GM23248 (cell line): Measurements from ENCODE around the gene EHBP1. TPM values are rescaled to one million over a fixed set of nuclear protein-coding genes. Genes with fewer than 3 reads are reported as not detected.

ENCODE experiments used
- DNase-seq: peaks from one replicate; pipeline ENCODE4 v3.0.0-alpha.2; 2015
- H2AFZ ChIP-seq: fragments of 200-600 bp; sonication (generic); 2 replicates; pipeline ENCODE4 v1.6.1; 2016; ENCODE audit warnings: antibody characterized with exemption
- H3F3A ChIP-seq: fragments of 200-600 bp; sonication (generic); 2 replicates; pipeline ENCODE4 v1.6.1; 2016; ENCODE audit warnings: mild to moderate bottlenecking, antibody characterized with exemption, mixed run types; ENCODE audit not compliant: insufficient read depth
- H3K27ac ChIP-seq: fragments of 200-600 bp; sonication (generic); 2 replicates; pipeline ENCODE4 v1.5.1; 2016; ENCODE audit warnings: mild to moderate bottlenecking
- H3K27me3 ChIP-seq: fragments of 200-600 bp; sonication (generic); replicated peaks from 2 replicates; pipeline ENCODE4 v1.6.1; 2016; ENCODE audit warnings: mild to moderate bottlenecking; ENCODE audit not compliant: insufficient read depth
- H3K36me3 ChIP-seq: fragments of 200-600 bp; sonication (generic); 2 replicates; pipeline ENCODE4 v1.6.1; 2016; ENCODE audit warnings: low read depth, mild to moderate bottlenecking
- H3K4me1 ChIP-seq: fragments of 200-600 bp; sonication (generic); 2 replicates; pipeline ENCODE4 v1.6.1; 2016; ENCODE audit warnings: mild to moderate bottlenecking; ENCODE audit not compliant: insufficient read depth
- H3K4me2 ChIP-seq: fragments of 200-600 bp; sonication (generic); one replicate; pipeline ENCODE4 v1.6.1; 2016; ENCODE audit warnings: mild to moderate bottlenecking; ENCODE audit not compliant: unreplicated experiment
- H3K4me3 ChIP-seq: fragments of 200-600 bp; sonication (generic); 2 replicates; pipeline ENCODE4 v1.5.1; 2016; ENCODE audit warnings: mild to moderate bottlenecking
- H3K79me2 ChIP-seq: fragments of 200-600 bp; sonication (generic); 2 replicates; pipeline ENCODE4 v1.6.1; 2016; ENCODE audit warnings: mild to moderate bottlenecking; ENCODE audit not compliant: insufficient read depth
- H3K9ac ChIP-seq: fragments of 200-600 bp; sonication (generic); 2 replicates; pipeline ENCODE4 v1.6.1; 2016; ENCODE audit warnings: mild to moderate bottlenecking
- H3K9me2 ChIP-seq: fragments of 200-600 bp; sonication (generic); 2 replicates; pipeline ENCODE4 v1.6.1; 2016; ENCODE audit warnings: mixed run types, mild to moderate bottlenecking, moderate library complexity; ENCODE audit not compliant: insufficient read depth
- H3K9me3 ChIP-seq: fragments of 200-600 bp; sonication (generic); one replicate; pipeline ENCODE4 v1.6.1; 2017; ENCODE audit warnings: low read depth
- H4K20me1 ChIP-seq: fragments of 200-600 bp; sonication (generic); 2 replicates; pipeline ENCODE4 v1.6.0; 2016; ENCODE audit not compliant: insufficient read depth
- EZH2 ChIP-seq: fragments of 200-600 bp; sonication (generic); IDR thresholded peaks from 2 replicates; pipeline ENCODE4 v1.6.1; 2018; ENCODE audit warnings: antibody characterized with exemption, mild to moderate bottlenecking; ENCODE audit not compliant: insufficient read depth, poor library complexity, severe bottlenecking
- EZH2phosphoT487 ChIP-seq: fragments of 200-600 bp; sonication (generic); IDR thresholded peaks from 2 replicates; pipeline ENCODE4 v1.6.1; 2018; ENCODE audit warnings: antibody characterized with exemption, moderate library complexity, mild to moderate bottlenecking, low read depth; ENCODE audit not compliant: insufficient read depth
- WGBS, 2 experiments: methylation state at CpG; one replicate each; pipeline ENCODE4 v1.1.6; 2015 to 2017; ENCODE audit warnings: low lambda C conversion rate in 2 of 2, low coverage in 1 of 2; ENCODE audit errors: missing lambda C conversion rate in 2 of 2; 5-methylcytosine and 5-hydroxymethylcytosine counted together
- in situ Hi-C: fragments of 300-500 bp; cut with MboI; formaldehyde crosslinking; loops from 2 replicates; pipeline ENCODE4 v1.15.0; 2020
- polyA plus RNA-seq: library from polyadenylated mRNA; unstranded; fragments of >200 nt; fragmentation: Nextera tagmentation; extraction: Ambion mirVana; gene quantifications from 2 replicates; pipeline ENCODE4 v1.2.1, GENCODE V29; 2016
- total RNA-seq: library from RNA; depleted of rRNA; stranded (reverse); fragments of >200 nt; shearing (Covaris generic); gene quantifications from 2 replicates; pipeline ENCODE4 v1.2.3, GENCODE V29; 2014

The EHBP1 gene
- total and polyA plus RNA-seq, 2 experiments from 2014 or later = 41.3 to 56.8 TPM

DNA sequence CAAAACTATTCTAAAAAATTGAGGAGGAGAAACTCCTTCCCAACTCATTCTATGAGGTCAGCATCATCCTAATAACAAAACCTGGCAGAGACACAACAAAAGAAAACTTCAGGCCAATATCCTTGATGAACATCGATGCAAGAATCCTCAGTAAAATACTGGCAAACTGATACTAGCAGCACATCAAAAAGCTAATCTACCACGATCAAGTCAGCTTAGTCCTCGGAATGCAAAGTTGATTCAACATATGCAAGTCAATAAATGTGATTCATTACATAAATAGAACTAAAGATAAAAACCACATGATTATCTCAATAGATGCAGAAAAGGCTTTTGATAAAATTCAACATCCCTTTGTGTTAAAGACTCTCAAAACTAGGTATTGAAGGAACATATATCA is 63.1 kb downstream of the EHBP1 start:
- H3K36me3 ChIP-seq = 0 out of 2 replicates have a peak, but pooled peaks cover 8% of the 10 kb centered on the region
- no peaks in the 10 kb centered on the region; the same call in 1 of the 2 replicates for H4K20me1 ChIP-seq
- H3K79me2 ChIP-seq = peaks cover 93% of the 10 kb centered on the region
- H3K27me3 ChIP-seq = no peaks in the 10 kb centered on the region
- H3K4me2 ChIP-seq = no peak overlapping the region
- no peak for TF ChIP-seq EZH2
- no peak overlapping the region for H3K4me3 ChIP-seq
- H2AFZ ChIP-seq = no peak overlapping the region
- peaks cover 20% of the 10 kb centered on the region; the same call in 1 of the 2 replicates for H3F3A ChIP-seq
- WGBS, 2 experiments = 37 to 40% methylated on average over 3 of the region's 3 CpGs
- H3K27ac ChIP-seq = 0 out of 2 replicates have a peak overlapping the region, but pooled peaks have one; percentile 2
- H3K4me1 ChIP-seq = peaks cover 24% of the 10 kb centered on the region
- H3K9me2 ChIP-seq = no peaks in the 10 kb centered on the region
- peak; percentile 37 for DNase-seq
- no peak overlapping the region for H3K9ac ChIP-seq
- in situ Hi-C loops = no loop called here
- H3K9me3 ChIP-seq = no peaks in the 10 kb centered on the region

DNA sequence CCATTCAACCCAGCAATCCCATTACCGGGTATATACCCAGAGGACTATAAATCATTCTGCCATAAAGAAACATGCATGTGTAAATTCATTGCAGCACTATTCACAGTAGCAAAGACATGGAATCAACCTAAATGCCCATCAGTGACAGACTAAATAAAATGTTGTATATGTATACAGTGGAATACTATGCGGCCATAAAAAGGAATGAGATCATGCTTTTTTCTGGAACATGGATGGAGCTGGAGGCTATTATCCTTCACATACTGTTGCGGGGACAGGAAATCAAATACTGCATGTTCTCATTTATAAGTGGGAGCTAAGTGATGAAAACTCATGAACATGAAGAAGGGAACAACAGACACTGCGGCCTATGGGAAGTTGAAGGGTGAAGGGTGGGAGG is 65.1 kb downstream of the EHBP1 start:
- H3K79me2 ChIP-seq = peaks cover 78% of the 10 kb centered on the region
- H3K36me3 ChIP-seq = 0 out of 2 replicates have a peak, but pooled peaks cover 8% of the 10 kb centered on the region
- peaks cover 37% of the 10 kb centered on the region for H3F3A ChIP-seq
- no peaks in the 10 kb centered on the region for H3K9me3 ChIP-seq
- TF ChIP-seq EZH2phosphoT487 = no peak
- TF ChIP-seq EZH2 = no peak
- peaks cover 31% of the 10 kb centered on the region for H3K4me1 ChIP-seq
- no peak overlapping the region for H3K4me2 ChIP-seq
- H3K9ac ChIP-seq = no peak overlapping the region
- H4K20me1 ChIP-seq = no peaks in the 10 kb centered on the region
- no peaks in the 10 kb centered on the region for H3K9me2 ChIP-seq
- H3K27me3 ChIP-seq = no peaks in the 10 kb centered on the region
- no peak overlapping the region for H3K4me3 ChIP-seq
- no peak overlapping the region for H2AFZ ChIP-seq
- 71 to 74% methylated on average over 4 of the region's 4 CpGs for WGBS, 2 experiments
- in situ Hi-C loops = loop anchor here (10.0 kb wide), 2 partner anchors 316 to 776 kb away; no protein-coding TSS in a partner anchor
- no peak for DNase-seq
- no peak overlapping the region for H3K27ac ChIP-seq

DNA sequence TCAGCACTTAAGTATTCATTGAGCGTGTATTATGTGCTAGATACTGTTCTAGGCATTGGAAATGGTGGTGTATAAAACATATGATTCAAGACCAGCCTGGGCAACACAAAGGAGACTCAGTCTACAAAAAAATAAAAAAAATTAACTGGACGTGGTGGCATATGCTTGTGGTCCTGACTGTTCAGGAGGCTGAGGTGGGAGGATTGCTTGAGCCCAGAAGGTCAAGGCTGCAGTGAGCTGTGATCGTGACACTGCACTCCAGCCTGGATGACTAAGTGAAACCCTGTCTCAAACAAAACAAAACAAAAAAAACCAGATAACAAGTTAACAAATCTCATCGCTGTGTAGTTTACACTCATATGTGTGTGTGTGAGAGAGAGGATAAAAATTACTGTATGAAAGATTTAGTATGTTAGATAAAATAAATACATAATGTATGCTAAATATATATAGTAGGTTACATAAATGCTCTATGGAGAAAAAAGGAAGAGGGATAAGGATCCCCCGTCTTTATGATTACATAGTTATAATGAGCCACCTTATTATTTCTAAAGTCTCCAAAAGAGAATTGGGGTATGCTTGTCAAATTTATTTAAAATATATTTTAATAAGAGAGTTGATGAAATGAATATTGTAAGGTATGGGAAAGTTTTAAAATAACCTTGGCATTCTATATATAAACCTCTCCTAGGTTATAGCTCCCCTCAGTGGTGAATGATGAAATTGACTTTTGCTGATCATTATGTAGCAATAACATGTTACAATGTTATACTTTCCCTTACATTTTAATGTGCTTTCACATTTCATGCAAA is 69.2 kb downstream of the EHBP1 start:
- H3K79me2 ChIP-seq = peaks cover 77% of the 10 kb centered on the region
- peaks cover 34% of the 10 kb centered on the region for H3F3A ChIP-seq
- H3K36me3 ChIP-seq = no peaks in the 10 kb centered on the region
- DNase-seq = peak; percentile 72
- peaks cover 15% of the 10 kb centered on the region for H3K4me1 ChIP-seq
- no peaks in the 10 kb centered on the region for H4K20me1 ChIP-seq
- TF ChIP-seq EZH2phosphoT487 (no peak), EZH2 (no peak)
- H2AFZ ChIP-seq = no peak overlapping the region
- whole genome bisulfite sequencing, 2 experiments = 42 to 47% methylated on average over 5 of the region's 5 CpGs
- H3K9ac ChIP-seq = no peak overlapping the region; the same call in 1 of the 2 replicates
- no peaks in the 10 kb centered on the region for H3K9me2 ChIP-seq
- H3K27ac ChIP-seq = peak overlapping the region; percentile 75
- no peaks in the 10 kb centered on the region for H3K9me3 ChIP-seq
- no peaks in the 10 kb centered on the region for H3K27me3 ChIP-seq
- H3K4me3 ChIP-seq = no peak overlapping the region
- H3K4me2 ChIP-seq = peak overlapping the region; percentile 61
- in situ Hi-C loops = loop anchor here (10.0 kb wide), 2 partner anchors 320 to 780 kb away; no protein-coding TSS in a partner anchor

DNA sequence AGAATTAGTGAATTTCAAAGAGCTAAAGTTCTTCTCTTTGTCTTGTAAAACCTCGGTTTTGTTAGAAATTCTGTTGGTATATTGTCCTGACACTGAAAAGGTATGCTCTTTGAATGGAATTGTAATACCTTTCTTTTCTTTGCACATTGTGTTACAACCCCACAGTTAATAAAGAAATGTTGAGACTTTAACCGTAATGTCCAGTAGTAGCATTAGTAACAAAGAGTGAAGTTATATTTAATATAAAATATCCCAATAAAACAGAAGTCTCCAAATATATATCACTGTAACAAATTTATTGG is 69.8 kb downstream of the EHBP1 start:
- in situ Hi-C loops = loop anchor here (10.0 kb wide), 2 partner anchors 321 to 781 kb away; no protein-coding TSS in a partner anchor
- peaks cover 77% of the 10 kb centered on the region for H3K79me2 ChIP-seq
- H4K20me1 ChIP-seq = no peaks in the 10 kb centered on the region
- peaks cover 15% of the 10 kb centered on the region for H3K4me1 ChIP-seq
- H3K9ac ChIP-seq = no peak overlapping the region
- no peaks in the 10 kb centered on the region for H3K36me3 ChIP-seq
- no peaks in the 10 kb centered on the region for H3K27me3 ChIP-seq
- peaks cover 34% of the 10 kb centered on the region for H3F3A ChIP-seq
- H3K27ac ChIP-seq = peak overlapping the region; percentile 75; the same call in 1 of the 2 replicates
- H2AFZ ChIP-seq = no peak overlapping the region
- WGBS, 2 experiments = 55 to 59% methylated on average over 2 of the region's 2 CpGs
- H3K4me2 ChIP-seq = peak overlapping the region; percentile 61
- no peak overlapping the region for H3K4me3 ChIP-seq
- H3K9me3 ChIP-seq = no peaks in the 10 kb centered on the region
- H3K9me2 ChIP-seq = no peaks in the 10 kb centered on the region
- TF ChIP-seq EZH2phosphoT487 (no peak), EZH2 (no peak)
- no peak for DNase-seq
